SK-N-SH treated with all-trans-retinoic acid at 6 μM for 48 hours (cell line): ENCODE data around the gene ATXN7.

Experiments used
- ATAC-seq: fragments of 200-7000 bp; cut with Tn5 transposase; 3 replicates; pipeline ENCODE4 v1.9.1; 2020; ENCODE audit warnings: mild to moderate bottlenecking, moderate library complexity
- ARNTL ChIP-seq: fragments of 450-650 bp; formaldehyde crosslinking; IDR thresholded peaks from 2 replicates; pipeline ENCODE4 v1.5.0; 2020; ENCODE audit warnings: low read depth, mild to moderate bottlenecking, moderate library complexity, borderline replicate concordance
- BACH2 ChIP-seq: fragments of 250-450 bp; sonication (Bioruptor Pico); IDR thresholded peaks from 2 replicates; pipeline ENCODE4 v1.9.0; 2021; ENCODE audit warnings: mild to moderate bottlenecking, borderline replicate concordance
- CREB5 ChIP-seq: fragments of 250-450 bp; sonication (Bioruptor Pico); IDR thresholded peaks from 2 replicates; pipeline ENCODE4 v1.5.1; 2020; ENCODE audit warnings: low read depth, mild to moderate bottlenecking, moderate library complexity
- CSDC2 ChIP-seq: fragments of 250-450 bp; sonication (Bioruptor Pico); IDR thresholded peaks from 2 replicates; pipeline ENCODE4 v1.5.0; 2020; ENCODE audit warnings: mild to moderate bottlenecking, moderate library complexity
- CSRNP3 ChIP-seq: fragments of 250-450 bp; sonication (Bioruptor Pico); IDR thresholded peaks from 2 replicates; pipeline ENCODE4 v1.5.1; 2021; ENCODE audit warnings: mild to moderate bottlenecking, moderate library complexity
- GLIS3 ChIP-seq: fragments of 250-450 bp; sonication (Bioruptor Pico); IDR thresholded peaks from 2 replicates; pipeline ENCODE4 v1.5.0; 2020; ENCODE audit warnings: mild to moderate bottlenecking, moderate library complexity
- ISL1 ChIP-seq: fragments of 250-450 bp; sonication (Bioruptor Pico); IDR thresholded peaks from 2 replicates; pipeline ENCODE4 v2.1.2; 2022; ENCODE audit warnings: mild to moderate bottlenecking, moderate library complexity
- PATZ1 ChIP-seq: fragments of 250-450 bp; sonication (Bioruptor Pico); IDR thresholded peaks from 2 replicates; pipeline ENCODE4 v1.8.0; 2020; ENCODE audit warnings: mild to moderate bottlenecking, moderate library complexity, borderline replicate concordance
- PPARA ChIP-seq: fragments of 250-450 bp; sonication (Bioruptor Pico); IDR thresholded peaks from 2 replicates; pipeline ENCODE4 v1.5.0; 2020; ENCODE audit warnings: mild to moderate bottlenecking, borderline replicate concordance
- SNAI2 ChIP-seq: fragments of 250-450 bp; sonication (Bioruptor Pico); IDR thresholded peaks from 2 replicates; pipeline ENCODE4 v1.5.0; 2020; ENCODE audit warnings: mild to moderate bottlenecking, moderate library complexity
- ZFP3 ChIP-seq: fragments of 250-450 bp; sonication (Bioruptor Pico); IDR thresholded peaks from 2 replicates; pipeline ENCODE4 v1.5.0; 2020; ENCODE audit warnings: mild to moderate bottlenecking, moderate library complexity
- ZFP30 ChIP-seq: fragments of 450-650 bp; formaldehyde crosslinking; IDR thresholded peaks from 2 replicates; pipeline ENCODE4 v1.5.0; 2022; ENCODE audit warnings: mild to moderate bottlenecking, moderate library complexity
- ZNF565 ChIP-seq: fragments of 450-650 bp; formaldehyde crosslinking; conservative IDR thresholded peaks from 2 replicates; pipeline ENCODE4 v1.5.0; 2020; ENCODE audit warnings: low read depth, mild to moderate bottlenecking, moderate library complexity
- ZNF70 ChIP-seq: fragments of 450-650 bp; formaldehyde crosslinking; IDR thresholded peaks from 2 replicates; pipeline ENCODE4 v1.5.0; 2020; ENCODE audit warnings: mild to moderate bottlenecking, moderate library complexity
- ZNF8 ChIP-seq: fragments of 450-650 bp; formaldehyde crosslinking; IDR thresholded peaks from 2 replicates; pipeline ENCODE4 v1.5.0; 2020; ENCODE audit warnings: mild to moderate bottlenecking, moderate library complexity
- TF ChIP-seq, protein P1 (sequence below): fragments of 250-450 bp; sonication (Bioruptor Pico); IDR thresholded peaks from 2 replicates; pipeline ENCODE4 v1.8.0; 2021; ENCODE audit warnings: low read depth, mild to moderate bottlenecking, moderate library complexity, borderline replicate concordance

Gene ATXN7

GRCh38 chr3:63981980-63982379 is 118.3 kb downstream of the ATXN7 start (continued):
- TF ChIP-seq, protein P1, sequence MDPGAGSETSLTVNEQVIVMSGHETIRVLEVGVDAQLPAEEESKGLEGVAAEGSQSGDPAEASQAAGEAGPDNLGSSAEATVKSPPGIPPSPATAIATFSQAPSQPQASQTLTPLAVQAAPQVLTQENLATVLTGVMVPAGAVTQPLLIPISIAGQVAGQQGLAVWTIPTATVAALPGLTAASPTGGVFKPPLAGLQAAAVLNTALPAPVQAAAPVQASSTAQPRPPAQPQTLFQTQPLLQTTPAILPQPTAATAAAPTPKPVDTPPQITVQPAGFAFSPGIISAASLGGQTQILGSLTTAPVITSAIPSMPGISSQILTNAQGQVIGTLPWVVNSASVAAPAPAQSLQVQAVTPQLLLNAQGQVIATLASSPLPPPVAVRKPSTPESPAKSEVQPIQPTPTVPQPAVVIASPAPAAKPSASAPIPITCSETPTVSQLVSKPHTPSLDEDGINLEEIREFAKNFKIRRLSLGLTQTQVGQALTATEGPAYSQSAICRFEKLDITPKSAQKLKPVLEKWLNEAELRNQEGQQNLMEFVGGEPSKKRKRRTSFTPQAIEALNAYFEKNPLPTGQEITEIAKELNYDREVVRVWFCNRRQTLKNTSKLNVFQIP (CRISPR knock-in tag) = no peak
- TF ChIP-seq ZFP30 (CRISPR knock-in tag) (no peak), GLIS3 (no peak)

DNA sequence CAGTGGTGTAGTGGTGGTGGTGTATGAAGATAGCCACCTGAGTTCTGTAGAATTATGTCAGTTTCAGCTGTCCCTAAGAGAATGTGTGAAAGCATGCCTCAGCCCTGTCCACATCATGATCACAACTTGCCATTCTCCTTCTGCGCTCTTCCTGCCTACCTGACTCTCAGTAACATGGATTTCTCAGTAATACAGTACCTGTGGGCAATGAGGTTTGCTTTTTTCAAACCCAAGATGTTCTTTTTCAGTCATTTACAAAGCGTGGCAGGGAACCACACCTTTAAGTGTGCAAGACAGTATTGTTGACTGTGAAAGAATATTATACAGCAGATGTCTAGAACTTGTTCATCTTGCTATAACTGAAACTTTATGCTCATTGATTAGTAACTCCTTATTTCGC is 120.7 kb downstream of the ATXN7 start:
- TF ChIP-seq ZNF565 (CRISPR knock-in tag) (no peak), PATZ1 (CRISPR knock-in tag) (no peak)
- ATAC-seq = no peak

GRCh38 chr3:63986146-63986545 is 122.5 kb downstream of the ATXN7 start:
- no peak for TF ChIP-seq CREB5 (CRISPR knock-in tag)
- no peak for TF ChIP-seq ZNF8
- no peak for TF ChIP-seq PPARA (CRISPR knock-in tag)
- TF ChIP-seq CSDC2 (CRISPR knock-in tag) = no peak
- TF ChIP-seq ARNTL (CRISPR knock-in tag) = no peak
- TF ChIP-seq BACH2 (CRISPR knock-in tag) = no peak
- TF ChIP-seq, protein P1 (CRISPR knock-in tag) = no peak
- ATAC-seq = no peak

GRCh38 chr3:63986831-63987230 is 123.2 kb downstream of the ATXN7 start:
- no peak for ATAC-seq
- TF ChIP-seq ISL1 = no peak
- TF ChIP-seq CREB5 (CRISPR knock-in tag) = no peak
- no peak for TF ChIP-seq SNAI2 (CRISPR knock-in tag)
- TF ChIP-seq GLIS3 = no peak
- no peak for TF ChIP-seq ZNF8
- TF ChIP-seq PATZ1 (CRISPR knock-in tag) = no peak
- TF ChIP-seq ZFP3 (CRISPR knock-in tag) = no peak
- TF ChIP-seq ZNF70 (CRISPR knock-in tag) = no peak
- TF ChIP-seq CSRNP3 = no peak
